SJSA1 (cell line): Measurements from ENCODE around the gene TAS1R2. TPM values are rescaled to one million over a fixed set of nuclear protein-coding genes. Genes with fewer than 3 reads are reported as not detected.
A peak's percentile ranks its signal among the peaks of the same experiment; 100 is the strongest.

Experiments used
- DNase-seq, 2 experiments: peaks; one replicate each; pipeline ENCODE4 v3.0.0-alpha.2; 2015 to 2020; ENCODE audit warnings: low spot score in 2 of 2, low read depth in 1 of 2
- H3K27ac ChIP-seq: fragments of 250-450 bp; sonication (Bioruptor Pico); 2 replicates; pipeline ENCODE4 v1.5.1; 2020; ENCODE audit warnings: mild to moderate bottlenecking, moderate library complexity
- H3K27me3 ChIP-seq: fragments of 250-450 bp; sonication (Bioruptor Pico); replicated peaks from 2 replicates; pipeline ENCODE4 v1.5.1; 2020; ENCODE audit warnings: mild to moderate bottlenecking, moderate library complexity
- H3K36me3 ChIP-seq: fragments of 250-450 bp; sonication (Bioruptor Pico); 2 replicates; pipeline ENCODE4 v1.5.1; 2020; ENCODE audit warnings: mild to moderate bottlenecking
- H3K4me1 ChIP-seq: fragments of 250-450 bp; sonication (Bioruptor Pico); replicated peaks from 2 replicates; pipeline ENCODE4 v1.6.1; 2021; ENCODE audit warnings: mild to moderate bottlenecking
- H3K4me3 ChIP-seq: fragments of 250-450 bp; sonication (Bioruptor Pico); 2 replicates; pipeline ENCODE4 v1.5.1; 2020; ENCODE audit warnings: mild to moderate bottlenecking
- H3K9me3 ChIP-seq: fragments of 250-450 bp; sonication (Bioruptor Pico); replicated peaks from 2 replicates; pipeline ENCODE4 v1.5.1; 2020; ENCODE audit warnings: mild to moderate bottlenecking
- total RNA-seq: library from RNA; depleted of rRNA; stranded (reverse); fragments of >200 nt; shearing (Covaris generic); gene quantifications from 2 replicates; pipeline ENCODE4 v1.2.3, GENCODE V29; 2014

The TAS1R2 gene
- total RNA-seq, 1 experiment from 2014 or later: not detected

- no peaks in the 10 kb centered on the region for H3K36me3 ChIP-seq
- no peak for DNase-seq
- H3K9me3 ChIP-seq: no peaks in the 10 kb centered on the region
- H3K4me1 ChIP-seq: no peaks in the 10 kb centered on the region
- no peak overlapping the region for H3K27ac ChIP-seq
- no peak overlapping the region for H3K4me3 ChIP-seq
- peaks cover 42% of the 10 kb centered on the region for H3K27me3 ChIP-seq
Observed at GRCh38 chr1:18817795-18818435, 41.5 kb downstream of the TAS1R2 start.

- H3K4me3 ChIP-seq: no peak overlapping the region
- DNase-seq: no peak
- no peaks in the 10 kb centered on the region for H3K9me3 ChIP-seq
- H3K4me1 ChIP-seq: no peaks in the 10 kb centered on the region
- H3K36me3 ChIP-seq: no peaks in the 10 kb centered on the region
- H3K27ac ChIP-seq: no peak overlapping the region
- H3K27me3 ChIP-seq: peaks cover 44% of the 10 kb centered on the region
Observed at GRCh38 chr1:18817316-18817715, 42.1 kb downstream of the TAS1R2 start.

DNA sequence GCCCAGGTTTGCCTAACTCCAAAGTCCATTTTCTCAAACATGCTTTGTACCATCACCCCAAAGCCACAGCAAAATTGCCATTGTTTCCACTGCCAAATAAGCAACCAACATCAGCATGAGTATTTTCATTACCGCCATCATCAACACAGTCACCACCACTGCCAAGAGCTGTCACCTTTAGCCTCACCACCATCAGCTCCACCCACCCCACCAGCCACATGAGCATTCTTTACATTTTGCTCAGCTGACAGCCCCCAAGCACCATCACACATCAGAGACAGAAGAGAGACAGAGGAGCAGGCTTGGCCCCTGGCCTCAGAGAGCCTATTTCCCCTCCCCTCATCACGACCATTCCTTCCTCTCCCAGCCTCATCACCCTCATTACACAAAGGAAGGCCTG, 42.7 kb downstream of the TAS1R2 start:
- no peaks in the 10 kb centered on the region for H3K4me1 ChIP-seq
- H3K9me3 ChIP-seq: no peaks in the 10 kb centered on the region
- no peak for DNase-seq

GRCh38 chr1:18814874-18815531, 44.5 kb downstream of the TAS1R2 start:
- H3K4me3 ChIP-seq: no peak overlapping the region
- H3K27me3 ChIP-seq: peaks cover 48% of the 10 kb centered on the region
- H3K36me3 ChIP-seq: no peaks in the 10 kb centered on the region
- no peaks in the 10 kb centered on the region for H3K9me3 ChIP-seq
- DNase-seq: no peak
- no peak overlapping the region for H3K27ac ChIP-seq
- H3K4me1 ChIP-seq: no peaks in the 10 kb centered on the region

More for the DNA sequence above, 42.7 kb downstream of the TAS1R2 start:
- Histone ChIP-seq H3K4me3 (no peak overlapping the region), H3K27me3 (peaks cover 49% of the 10 kb centered on the region), H3K27ac (no peak overlapping the region), H3K36me3 (no peaks in the 10 kb centered on the region)

GRCh38 chr1:18814425-18814824, 45.0 kb downstream of the TAS1R2 start:
- H3K4me1 ChIP-seq: no peaks in the 10 kb centered on the region
- H3K36me3 ChIP-seq: no peaks in the 10 kb centered on the region
- DNase-seq: no peak
- no peaks in the 10 kb centered on the region for H3K9me3 ChIP-seq
- H3K27me3 ChIP-seq: peaks cover 48% of the 10 kb centered on the region
- H3K27ac ChIP-seq: no peak overlapping the region
- no peak overlapping the region for H3K4me3 ChIP-seq

GRCh38 chr1:18812453-18812939, 47.0 kb downstream of the TAS1R2 start:
- Histone ChIP-seq H3K4me1 (no peaks in the 10 kb centered on the region), H3K27me3 (peaks cover 38% of the 10 kb centered on the region)
- DNase-seq: no peak

DNA sequence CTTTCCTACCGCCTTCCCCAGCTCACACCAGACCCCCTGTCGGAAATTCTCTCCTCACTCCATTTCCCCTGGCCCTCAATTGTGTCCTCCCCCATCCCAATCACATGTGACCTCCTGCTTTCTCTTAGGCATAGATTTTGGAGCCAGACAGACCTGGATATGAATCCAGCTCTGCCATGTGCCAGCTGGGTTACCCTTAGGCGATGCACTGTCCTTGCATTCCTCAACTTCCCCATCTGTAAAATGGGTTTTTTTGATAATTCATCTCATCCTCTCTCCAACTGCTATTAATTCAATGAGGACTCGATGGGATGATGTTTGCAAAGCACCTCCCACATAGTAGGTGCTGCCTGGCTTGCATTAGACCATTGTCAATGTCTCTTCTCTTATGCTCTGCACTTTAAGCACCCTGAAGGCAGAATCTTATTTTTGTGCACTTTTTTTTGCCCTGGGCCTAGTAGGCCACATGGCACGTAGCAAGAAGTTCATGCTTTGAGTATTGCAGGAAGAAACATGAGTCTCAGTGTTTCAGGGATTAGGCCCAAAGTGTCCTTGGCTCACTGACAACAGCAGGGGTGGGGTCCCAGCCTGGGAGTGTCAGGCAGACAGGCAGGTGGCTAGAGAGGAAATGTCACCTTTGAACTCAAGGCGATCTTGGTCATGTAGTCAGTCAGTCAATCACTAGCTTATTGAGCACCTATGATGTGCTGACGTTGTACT, 47.6 kb downstream of the TAS1R2 start:
- Histone ChIP-seq H3K36me3 (no peaks in the 10 kb centered on the region), H3K27me3 (peaks cover 32% of the 10 kb centered on the region), H3K4me1 (no peaks in the 10 kb centered on the region), H3K4me3 (no peak overlapping the region), H3K27ac (no peak overlapping the region), H3K9me3 (no peaks in the 10 kb centered on the region)
- DNase-seq: no peak

More at GRCh38 chr1:18812453-18812939, 47.0 kb downstream of the TAS1R2 start:
- Histone ChIP-seq H3K36me3 (no peaks in the 10 kb centered on the region), H3K9me3 (no peaks in the 10 kb centered on the region), H3K4me3 (no peak overlapping the region), H3K27ac (no peak overlapping the region)

DNA sequence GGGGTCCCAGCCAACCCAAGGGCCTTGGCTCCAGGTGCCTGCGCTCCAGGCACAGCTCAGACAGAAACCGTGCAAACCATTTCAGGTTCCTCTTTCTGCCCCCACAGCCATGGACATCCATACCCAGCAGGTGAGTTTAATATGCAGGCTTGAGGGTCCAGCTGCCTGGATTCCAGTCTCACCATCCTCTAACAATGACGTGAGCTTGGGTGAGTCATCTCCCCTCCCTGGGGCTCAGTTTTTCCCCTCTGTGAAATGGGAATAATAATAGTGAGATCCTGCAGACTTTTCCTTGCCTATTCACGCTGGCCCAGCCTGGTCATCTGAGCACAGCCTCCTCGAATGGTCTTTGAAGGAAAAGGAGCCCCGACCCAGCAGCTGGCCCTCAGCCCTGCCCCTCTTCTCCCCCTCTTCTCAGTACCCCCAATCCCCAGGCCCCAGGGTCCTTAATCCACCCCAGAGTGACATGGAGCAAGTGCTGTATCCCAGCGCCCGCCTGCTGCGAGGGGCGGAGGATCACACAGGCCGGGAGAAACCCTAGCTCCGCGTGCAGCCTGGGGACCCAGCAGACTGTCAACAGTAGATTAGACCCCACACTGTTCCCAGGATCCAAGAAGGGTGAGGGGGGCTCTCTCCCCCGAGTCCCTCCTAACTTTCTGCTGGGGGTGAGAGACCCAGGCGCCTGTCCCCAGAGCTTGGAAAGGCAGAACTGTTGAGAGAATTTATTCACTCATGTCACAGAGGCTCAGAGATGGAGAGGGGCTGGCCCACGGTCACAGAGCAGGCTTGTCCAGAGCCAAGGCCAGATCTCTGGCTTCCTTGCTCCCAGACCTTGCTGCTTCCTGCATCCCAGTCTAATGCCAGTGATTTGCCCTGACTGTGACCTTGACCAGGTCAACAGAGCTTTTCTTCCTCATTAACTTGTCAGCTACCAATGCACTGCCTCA, 49.2 kb downstream of the TAS1R2 start:
- no peaks in the 10 kb centered on the region for H3K4me1 ChIP-seq

DNA sequence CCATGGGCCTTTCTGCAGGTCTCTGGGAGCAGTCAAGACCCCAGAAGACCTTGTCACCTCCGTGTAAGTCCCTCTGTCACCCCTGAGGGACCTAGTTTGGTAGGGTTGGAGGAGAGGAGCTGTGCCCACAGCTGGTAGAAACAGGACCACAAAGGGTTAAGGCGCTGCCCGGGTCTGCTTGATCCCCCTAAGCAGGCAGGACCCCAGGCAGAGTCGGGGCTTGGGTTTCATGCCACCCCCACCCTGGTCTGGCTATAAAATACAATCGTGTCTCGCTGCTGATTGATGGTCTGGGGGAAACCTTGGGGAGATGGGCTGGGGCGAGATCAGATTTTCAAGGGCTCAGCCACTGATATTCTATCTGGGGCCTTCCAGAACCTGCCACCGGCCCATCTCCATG, 50.9 kb downstream of the TAS1R2 start:
- H3K4me1 ChIP-seq: no peaks in the 10 kb centered on the region
- H3K9me3 ChIP-seq: no peaks in the 10 kb centered on the region
- no peak overlapping the region for H3K27ac ChIP-seq
- DNase-seq: no peak
- no peaks in the 10 kb centered on the region for H3K36me3 ChIP-seq
- peaks cover 34% of the 10 kb centered on the region for H3K27me3 ChIP-seq
- no peak overlapping the region for H3K4me3 ChIP-seq

More for the DNA sequence above, 49.2 kb downstream of the TAS1R2 start:
- peaks cover 29% of the 10 kb centered on the region for H3K27me3 ChIP-seq
- no peaks in the 10 kb centered on the region for H3K9me3 ChIP-seq
- H3K27ac ChIP-seq: no peak overlapping the region
- no peaks in the 10 kb centered on the region for H3K36me3 ChIP-seq
- DNase-seq: no peak
- H3K4me3 ChIP-seq: no peak overlapping the region

GRCh38 chr1:18807334-18808063, 52.0 kb downstream of the TAS1R2 start:
- Histone ChIP-seq H3K4me1 (no peaks in the 10 kb centered on the region), H3K27ac (no peak overlapping the region), H3K36me3 (no peaks in the 10 kb centered on the region), H3K9me3 (no peaks in the 10 kb centered on the region), H3K27me3 (peaks cover 38% of the 10 kb centered on the region), H3K4me3 (no peak overlapping the region)
- DNase-seq: no peak

DNA sequence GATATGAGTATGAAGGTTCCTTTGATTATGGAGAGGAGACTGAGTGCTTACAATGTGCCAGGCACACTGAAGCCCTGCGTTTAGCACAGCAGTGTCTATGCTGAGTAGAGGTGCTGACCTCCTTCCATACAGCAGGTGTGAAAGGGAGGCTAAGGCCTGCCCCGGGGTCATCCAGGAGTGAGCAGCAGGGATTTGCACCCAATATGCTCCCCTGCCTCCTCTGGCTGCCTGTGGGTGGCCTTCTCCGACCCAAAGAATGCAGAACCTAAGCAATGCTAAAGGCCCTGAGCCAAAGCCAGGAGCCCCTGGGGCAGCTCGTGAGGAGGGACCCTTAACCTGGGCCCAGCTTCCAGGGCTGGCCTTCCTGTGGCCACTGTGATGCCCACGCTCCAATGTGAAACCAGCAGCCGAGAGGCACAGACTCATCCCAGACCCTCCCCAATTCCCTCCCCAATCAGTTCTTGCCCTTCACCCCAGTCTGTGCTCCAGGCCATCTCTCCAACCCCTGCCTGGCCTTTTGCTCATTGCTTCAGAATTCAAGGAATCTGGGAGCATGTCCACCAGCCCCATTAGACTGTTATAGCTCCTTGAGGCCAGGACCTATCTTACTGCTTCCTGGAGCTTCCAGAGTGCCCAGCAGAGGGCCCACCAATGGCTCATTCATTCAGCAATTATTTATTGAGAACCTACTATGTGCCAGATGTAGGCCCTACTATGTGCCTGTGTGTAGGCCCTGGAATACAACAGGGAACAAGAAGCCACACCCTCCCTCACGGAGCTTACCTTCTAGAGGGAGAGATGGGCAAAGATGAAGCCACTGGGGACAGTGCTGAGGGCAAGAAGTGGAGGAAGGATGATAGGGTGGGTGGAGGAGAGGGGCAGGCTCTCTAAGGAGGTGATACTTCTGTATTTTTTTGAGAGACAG, 53.3 kb downstream of the TAS1R2 start:
- no peaks in the 10 kb centered on the region for H3K4me1 ChIP-seq
- no peak overlapping the region for H3K27ac ChIP-seq
- no peaks in the 10 kb centered on the region for H3K36me3 ChIP-seq
- H3K9me3 ChIP-seq: no peaks in the 10 kb centered on the region
- peaks cover 32% of the 10 kb centered on the region for H3K27me3 ChIP-seq
- H3K4me3 ChIP-seq: no peak overlapping the region
- peak in 1 of 2 experiments; percentile 6 for DNase-seq
